ENCODE results near the gene BMP5.

The BMP5 gene

DNA sequence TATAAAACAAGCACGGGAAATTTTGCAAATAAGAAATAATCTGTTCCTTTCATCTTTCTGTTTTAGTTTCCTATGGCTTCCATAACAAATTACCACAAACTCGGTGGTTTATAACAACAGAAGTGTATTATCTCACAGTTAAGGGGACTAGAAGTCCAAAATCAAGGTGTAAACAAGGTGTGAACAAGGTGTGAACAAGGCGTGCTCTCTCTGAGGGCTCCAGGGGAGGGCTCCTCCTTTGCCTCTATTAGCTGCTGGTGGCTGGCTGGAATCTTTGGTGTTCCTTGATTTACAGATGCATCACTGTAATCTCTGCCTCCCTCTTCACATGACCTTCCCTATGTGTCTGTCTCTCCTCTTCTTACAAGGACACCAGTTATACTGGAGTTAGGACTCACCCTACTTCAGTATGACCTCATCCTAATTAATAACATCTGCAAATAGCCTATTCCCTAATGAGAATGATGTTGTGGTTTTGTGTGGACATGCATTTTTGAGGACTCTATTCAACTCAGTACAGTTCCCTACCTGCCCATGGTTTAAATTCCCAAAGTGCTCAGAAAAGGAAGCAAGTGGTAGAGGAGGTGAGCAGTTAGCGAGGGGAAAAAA is 17.5 kb upstream of the BMP5 start:
- no peak for DNase-seq (ENCODE audit: extremely low read depth, low read depth)
- TF ChIP-seq, protein P1, sequence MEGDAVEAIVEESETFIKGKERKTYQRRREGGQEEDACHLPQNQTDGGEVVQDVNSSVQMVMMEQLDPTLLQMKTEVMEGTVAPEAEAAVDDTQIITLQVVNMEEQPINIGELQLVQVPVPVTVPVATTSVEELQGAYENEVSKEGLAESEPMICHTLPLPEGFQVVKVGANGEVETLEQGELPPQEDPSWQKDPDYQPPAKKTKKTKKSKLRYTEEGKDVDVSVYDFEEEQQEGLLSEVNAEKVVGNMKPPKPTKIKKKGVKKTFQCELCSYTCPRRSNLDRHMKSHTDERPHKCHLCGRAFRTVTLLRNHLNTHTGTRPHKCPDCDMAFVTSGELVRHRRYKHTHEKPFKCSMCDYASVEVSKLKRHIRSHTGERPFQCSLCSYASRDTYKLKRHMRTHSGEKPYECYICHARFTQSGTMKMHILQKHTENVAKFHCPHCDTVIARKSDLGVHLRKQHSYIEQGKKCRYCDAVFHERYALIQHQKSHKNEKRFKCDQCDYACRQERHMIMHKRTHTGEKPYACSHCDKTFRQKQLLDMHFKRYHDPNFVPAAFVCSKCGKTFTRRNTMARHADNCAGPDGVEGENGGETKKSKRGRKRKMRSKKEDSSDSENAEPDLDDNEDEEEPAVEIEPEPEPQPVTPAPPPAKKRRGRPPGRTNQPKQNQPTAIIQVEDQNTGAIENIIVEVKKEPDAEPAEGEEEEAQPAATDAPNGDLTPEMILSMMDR (IDR thresholded peaks at IDR 0.05; ENCODE audit: low read depth, low read length) = no peak

DNA sequence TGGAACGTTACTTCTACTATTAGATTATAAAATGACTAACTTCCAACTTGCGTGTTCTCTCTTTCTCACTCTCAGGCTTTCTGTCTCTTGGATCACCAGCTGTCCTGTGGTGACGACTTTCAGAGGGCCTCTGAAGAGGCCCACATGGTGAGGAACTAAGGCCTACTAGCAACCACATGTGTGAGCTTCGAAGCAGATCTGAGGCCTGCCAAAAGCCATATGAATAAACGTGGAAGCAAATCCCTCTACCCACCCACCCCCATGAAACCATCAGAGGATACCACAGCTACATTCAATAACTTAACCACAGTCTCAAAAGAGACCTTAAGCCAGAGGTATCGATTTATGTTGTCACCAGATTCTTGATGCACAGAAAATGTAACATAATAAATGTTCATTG is 13.5 kb upstream of the BMP5 start:
- TF ChIP-seq, protein P1 (IDR thresholded peaks at IDR 0.05; ENCODE audit: low read depth, low read length) = no peak
- no peak for DNase-seq (ENCODE audit: extremely low read depth, low read depth)

DNA sequence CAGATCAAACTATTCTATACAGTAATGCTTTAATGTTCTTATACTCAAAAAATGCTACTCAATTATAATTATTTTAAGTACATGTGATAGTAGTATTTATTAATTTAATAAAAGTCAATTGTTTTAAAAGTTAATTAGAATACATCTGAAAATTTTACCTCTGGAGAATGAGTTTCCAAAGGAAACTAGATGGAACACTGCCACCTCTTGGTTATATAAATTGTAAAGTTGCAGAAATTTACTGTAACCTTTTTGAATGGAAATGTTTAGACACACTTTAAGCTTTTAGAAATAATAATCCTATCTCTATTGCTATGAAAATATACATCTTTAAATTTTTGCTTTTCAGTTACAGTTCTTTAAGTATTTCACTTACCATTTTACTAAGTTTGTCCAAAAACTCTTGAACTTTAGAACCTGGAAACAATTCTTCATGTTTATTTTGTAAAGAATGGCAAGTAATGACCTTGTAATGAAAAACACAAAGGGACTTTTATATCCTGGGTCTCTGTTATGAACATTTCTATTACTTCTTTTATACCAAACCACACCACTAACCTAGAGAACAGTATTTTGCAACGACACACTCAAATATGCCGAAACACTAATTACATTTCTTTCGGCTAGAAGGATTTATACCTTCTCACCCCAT is 10.9 kb upstream of the BMP5 start:
- DNase-seq (ENCODE audit: extremely low read depth, low read depth) = no peak
- TF ChIP-seq, protein P1 (IDR thresholded peaks at IDR 0.05; ENCODE audit: low read depth, low read length) = peak; percentile 37

- peak; percentile 40 for DNase-seq (ENCODE audit: extremely low read depth, low read depth)
Measured at GRCh38 chr6:55882718-55883569, 7.6 kb upstream of the BMP5 start.

GRCh38 chr6:55877283-55877682 is 1.9 kb upstream of the BMP5 start:
- DNase-seq (ENCODE audit: extremely low read depth, low read depth) = no peak

More at GRCh38 chr6:55882718-55883569, 7.6 kb upstream of the BMP5 start:
- TF ChIP-seq, protein P1 (IDR thresholded peaks at IDR 0.05; ENCODE audit: low read depth, low read length) = no peak

DNA sequence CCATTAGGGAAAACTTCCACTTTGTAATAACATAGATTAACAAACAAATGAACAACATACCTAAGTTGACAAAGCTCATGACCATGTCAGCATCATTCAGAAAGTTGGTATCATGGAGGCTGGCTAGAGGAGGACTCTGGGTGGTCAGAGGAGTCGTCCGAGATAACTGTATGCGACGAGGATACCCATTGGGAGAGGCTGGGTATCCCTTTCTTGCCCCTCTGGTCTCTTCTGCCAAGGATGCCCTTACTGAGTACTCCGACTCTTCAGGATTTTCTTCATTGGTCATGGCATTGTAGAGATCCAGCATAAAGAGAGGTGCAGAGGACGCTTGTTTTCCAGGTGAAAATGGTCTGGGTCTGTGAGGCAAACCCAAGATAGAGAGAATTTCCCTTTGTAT is 1.1 kb downstream of the BMP5 start:
- TF ChIP-seq, protein P1 (IDR thresholded peaks at IDR 0.05; ENCODE audit: low read depth, low read length) = no peak
- no peak for DNase-seq (ENCODE audit: extremely low read depth, low read depth)

More at GRCh38 chr6:55877283-55877682, 1.9 kb upstream of the BMP5 start:
- TF ChIP-seq, protein P1 (IDR thresholded peaks at IDR 0.05; ENCODE audit: low read depth, low read length) = no peak

DNA sequence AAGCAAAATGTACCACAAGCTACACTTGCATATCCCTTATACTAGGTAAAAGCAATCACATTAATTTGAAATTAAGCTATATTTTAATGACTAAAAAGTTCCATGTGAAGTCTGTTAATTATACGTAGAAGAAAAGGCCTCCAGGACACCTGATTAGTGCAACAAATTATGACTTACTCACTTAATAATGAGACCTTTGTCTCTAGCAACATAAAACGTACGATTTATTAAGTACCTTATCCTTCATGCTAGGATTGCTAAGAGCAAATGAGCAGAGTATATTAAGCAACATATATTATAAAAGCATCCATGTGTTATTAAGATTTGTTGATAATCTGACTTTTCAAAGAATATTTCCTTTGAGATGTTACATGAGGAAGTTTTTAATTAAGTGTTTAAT is 2.5 kb downstream of the BMP5 start:
- no peak for DNase-seq (ENCODE audit: extremely low read depth, low read depth)
- TF ChIP-seq, protein P1 (IDR thresholded peaks at IDR 0.05; ENCODE audit: low read depth, low read length) = no peak

Data from AG09319 (cell line).